ENCODE data around the gene PPP4R2. TPM values are rescaled to one million over a fixed set of nuclear protein-coding genes. Genes with fewer than 3 reads are reported as not detected.

The PPP4R2 gene, protein sequence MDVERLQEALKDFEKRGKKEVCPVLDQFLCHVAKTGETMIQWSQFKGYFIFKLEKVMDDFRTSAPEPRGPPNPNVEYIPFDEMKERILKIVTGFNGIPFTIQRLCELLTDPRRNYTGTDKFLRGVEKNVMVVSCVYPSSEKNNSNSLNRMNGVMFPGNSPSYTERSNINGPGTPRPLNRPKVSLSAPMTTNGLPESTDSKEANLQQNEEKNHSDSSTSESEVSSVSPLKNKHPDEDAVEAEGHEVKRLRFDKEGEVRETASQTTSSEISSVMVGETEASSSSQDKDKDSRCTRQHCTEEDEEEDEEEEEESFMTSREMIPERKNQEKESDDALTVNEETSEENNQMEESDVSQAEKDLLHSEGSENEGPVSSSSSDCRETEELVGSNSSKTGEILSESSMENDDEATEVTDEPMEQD
- 17.5 and 26.7 TPM in 2 replicates for total RNA-seq (2014; rRNA removed; shearing (Covaris generic))

DNA sequence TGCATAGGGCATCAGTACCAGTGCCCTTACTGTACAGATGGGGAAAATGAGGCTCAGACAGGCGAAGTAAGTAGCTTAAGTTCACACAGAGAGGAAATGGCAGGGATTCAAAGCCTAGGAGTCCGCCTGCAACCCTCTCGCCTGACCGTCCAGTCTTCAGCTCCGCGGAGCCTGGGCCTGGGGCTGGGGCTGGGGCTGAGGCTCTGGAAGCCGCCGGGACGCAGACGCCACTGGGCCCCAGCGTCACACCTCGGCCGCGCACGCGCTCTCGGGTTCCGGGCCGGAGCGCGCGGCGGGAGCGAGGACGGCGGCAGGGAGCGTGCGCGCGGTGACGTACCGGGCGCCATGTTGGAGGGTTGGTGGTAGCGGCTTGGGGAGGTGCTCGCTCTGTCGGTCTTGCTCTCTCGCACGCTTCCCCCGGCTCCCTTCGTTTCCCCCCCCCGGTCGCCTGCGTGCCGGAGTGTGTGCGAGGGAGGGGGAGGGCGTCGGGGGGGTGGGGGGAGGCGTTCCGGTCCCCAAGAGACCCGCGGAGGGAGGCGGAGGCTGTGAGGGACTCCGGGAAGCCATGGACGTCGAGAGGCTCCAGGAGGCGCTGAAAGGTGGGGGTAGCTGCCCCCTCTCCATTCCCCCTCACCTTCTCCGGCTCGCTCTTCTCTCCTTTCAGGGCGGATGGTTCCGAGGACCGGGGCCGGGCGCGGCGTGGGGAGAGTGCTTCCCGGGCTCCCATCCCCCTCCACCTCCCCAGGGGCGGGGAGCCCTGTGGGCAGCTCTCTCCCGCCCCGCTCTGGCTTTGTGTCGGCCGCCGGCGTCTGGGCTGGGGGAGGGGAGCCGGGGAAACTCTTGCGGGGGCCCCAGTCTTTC, at the start of gene PPP4R2:
TSS of gene PPP4R2 (plus strand) at position 339 of the 861 bp plus-strand sequence. CDS start at position 566, 227 bp downstream.
- peak; percentile 77 for DNase-seq (ENCODE audit: low read depth)

DNA sequence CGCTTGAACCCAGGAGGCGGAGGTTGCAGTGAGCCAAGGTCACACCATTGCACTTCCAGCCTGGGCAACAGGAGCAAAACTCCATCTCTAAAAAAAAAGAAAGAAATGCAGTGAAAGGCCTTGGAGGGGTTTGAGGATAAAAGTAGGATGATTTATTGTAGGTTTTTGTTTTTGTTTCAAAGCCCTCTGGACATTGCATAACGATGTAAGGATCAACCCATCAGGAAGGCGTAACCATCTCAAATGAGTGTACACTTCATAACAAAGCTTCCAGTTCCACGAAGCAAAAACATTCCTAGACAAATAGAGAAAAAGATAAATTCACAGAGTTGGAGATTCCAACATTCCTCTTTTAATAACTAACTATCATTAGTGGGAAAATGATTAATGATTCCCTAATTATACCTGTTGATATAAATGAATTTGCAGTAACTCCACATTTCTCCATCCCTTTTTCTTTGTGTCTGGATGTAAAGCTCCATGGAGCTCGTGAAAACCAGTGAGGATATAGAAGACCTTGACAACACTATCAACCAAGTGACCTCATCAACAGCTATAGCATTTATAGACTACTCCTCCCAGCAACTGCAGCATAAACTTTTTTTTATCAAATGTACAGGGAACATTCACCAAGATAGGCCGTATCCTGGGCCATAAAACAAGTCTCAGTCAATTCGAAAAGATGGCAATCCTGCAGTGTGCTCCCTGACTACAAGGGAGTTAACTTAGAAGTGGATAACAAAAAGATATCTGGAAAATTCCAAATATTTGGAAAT, 48.7 kb upstream of the PPP4R2 start:
- DNase-seq (ENCODE audit: low read depth): no peak

DNA sequence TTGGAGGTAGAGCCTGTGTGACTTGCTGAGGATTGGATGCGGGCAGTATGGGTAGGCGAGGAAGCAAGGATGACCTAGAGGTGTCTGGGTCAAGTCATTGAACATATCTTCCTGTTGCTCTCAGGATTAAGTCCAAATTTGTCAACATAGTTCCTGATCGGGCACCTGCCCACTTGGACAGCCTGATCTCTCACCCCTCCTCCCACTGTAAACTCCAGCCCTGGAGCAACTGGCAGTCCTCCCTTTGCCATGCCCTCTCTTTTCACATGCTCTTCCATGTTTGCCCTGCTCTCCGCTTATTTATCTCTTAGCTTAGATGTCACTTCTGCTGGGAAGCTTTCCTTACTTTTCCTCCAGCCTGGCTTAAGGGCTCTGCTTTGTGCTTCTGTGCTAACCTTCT, 47.6 kb upstream of the PPP4R2 start:
- no peak for DNase-seq (ENCODE audit: low read depth)

DNA sequence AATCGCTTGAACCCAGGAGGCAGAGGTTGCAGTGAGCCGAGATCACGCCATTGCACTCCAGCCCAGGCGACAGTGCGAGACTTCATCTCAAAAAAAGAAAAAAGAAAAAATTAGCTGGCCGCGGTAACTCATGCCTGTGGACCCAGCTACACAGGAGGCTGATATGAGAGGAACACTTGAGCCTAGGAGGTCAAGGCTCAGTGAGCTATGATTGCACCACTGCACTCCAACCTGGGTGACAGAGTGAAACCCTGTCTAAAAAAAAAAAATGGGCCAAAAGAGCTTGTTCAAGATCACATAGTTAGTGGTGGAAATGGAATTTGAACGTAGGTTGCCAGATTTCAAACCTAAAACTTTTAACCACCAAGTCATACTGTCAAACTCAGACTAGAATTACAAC, 46.2 kb upstream of the PPP4R2 start:
- DNase-seq (ENCODE audit: low read depth): no peak

DNA sequence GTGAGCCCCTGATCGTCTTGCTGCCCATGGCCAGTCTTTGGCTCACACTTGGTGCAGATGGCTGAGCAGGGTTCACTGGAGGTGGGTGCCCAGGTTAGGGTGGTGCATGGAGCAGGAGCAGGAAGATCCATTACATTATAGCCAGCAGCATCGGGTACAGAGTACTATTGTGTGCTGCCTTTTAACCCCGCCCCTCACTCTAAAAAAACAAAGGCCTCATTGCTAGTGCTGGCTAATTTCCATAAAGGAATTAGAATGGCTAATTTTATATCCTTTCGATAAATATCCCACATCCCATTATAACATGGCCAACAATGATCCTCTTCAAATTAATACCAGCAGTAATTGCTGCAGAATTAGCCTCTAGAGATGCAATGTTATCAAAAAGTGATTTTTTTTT, 45.8 kb upstream of the PPP4R2 start:
- DNase-seq (ENCODE audit: low read depth): no peak

DNA sequence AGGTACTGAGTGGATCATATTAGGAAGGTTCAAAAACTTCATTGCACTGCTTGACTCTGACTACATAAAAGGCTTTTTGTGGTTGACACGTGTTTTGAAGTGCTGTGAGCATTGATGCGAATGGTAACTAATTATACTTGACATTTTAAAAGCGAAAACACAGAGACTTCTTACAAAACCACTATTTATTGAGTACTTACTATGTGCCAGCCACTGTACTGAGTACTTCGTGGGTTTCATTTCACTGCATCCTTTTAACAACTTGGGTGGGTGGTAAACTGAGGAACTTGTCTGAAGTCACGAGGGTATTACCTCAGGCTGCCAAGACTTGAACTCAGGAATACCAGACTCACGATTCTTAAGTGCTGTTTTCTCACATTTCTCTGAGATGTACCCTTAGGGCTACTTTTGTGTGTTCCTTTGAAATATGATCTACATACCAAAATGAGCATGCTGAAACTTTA, 45.3 kb upstream of the PPP4R2 start:
- peak; percentile 16 for DNase-seq (ENCODE audit: low read depth)

DNA sequence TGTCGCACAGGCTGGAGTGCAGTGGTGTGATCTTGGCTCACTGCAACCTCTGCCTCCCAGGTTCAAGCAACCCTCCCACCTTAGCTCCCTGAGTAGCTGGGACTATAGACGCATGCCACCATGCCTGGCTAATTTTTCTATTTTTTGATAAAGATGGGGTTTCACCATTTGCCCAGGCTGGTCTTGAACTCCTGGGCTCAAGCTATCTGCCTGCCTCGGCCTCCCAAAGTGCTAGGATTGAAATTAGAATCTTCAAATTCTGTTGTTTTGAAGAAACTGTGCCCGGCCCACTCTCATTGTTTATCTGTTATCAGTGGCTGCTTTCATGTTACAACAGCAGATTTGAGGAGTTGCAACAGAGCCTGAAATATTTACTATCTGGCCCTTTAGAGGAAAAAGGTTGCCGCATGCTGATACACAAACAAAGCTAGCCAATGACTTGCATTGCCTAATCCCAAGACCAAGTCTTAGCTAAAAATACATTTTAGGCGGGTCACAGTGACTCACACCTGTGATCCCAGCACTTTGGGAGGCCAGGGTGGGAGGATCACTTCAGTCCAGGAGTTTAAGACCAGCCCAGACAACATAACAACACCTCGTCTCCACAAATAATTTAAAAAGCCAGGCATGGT, 43.2 kb upstream of the PPP4R2 start:
- DNase-seq (ENCODE audit: low read depth): no peak

DNA sequence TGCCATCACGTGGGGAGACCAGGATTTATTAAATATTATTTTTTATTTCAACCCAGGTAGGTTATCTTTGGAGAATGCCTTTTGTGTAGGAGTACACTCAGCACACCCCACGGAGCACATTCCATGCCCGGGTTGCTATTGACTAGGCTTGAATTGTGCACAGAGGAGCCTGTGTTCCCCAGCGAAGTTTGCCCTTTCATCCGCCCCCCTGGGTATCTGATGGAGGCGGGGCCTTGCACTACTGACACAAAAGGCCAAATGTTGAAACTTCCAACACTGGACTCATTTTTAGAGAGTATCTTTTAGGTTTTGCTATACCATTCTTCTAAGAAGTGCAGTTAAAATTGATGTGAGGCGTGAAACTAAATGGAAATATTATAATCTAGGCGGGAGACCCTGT, 39.3 kb upstream of the PPP4R2 start:
- DNase-seq (ENCODE audit: low read depth): no peak

DNA sequence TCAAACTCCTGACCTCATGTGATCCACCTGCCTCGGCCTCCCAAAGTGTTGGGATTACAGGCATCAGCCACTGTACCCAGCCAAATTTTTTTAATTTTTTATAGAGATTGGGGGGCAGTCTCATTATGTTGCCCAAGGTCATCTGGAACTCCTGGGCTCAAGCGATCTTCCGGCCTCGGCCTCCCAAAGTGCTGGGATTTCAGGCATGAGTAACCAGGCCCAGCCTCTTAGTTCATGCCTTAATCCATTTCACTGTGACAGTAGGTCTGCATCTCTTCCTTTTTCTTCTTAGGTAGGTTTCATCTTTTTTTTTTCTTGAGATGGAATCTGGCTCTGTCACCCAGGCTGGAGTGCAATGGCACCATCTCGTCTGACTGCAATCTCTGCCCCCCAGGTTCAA, 37.3 kb upstream of the PPP4R2 start:
- DNase-seq (ENCODE audit: low read depth): no peak

DNA sequence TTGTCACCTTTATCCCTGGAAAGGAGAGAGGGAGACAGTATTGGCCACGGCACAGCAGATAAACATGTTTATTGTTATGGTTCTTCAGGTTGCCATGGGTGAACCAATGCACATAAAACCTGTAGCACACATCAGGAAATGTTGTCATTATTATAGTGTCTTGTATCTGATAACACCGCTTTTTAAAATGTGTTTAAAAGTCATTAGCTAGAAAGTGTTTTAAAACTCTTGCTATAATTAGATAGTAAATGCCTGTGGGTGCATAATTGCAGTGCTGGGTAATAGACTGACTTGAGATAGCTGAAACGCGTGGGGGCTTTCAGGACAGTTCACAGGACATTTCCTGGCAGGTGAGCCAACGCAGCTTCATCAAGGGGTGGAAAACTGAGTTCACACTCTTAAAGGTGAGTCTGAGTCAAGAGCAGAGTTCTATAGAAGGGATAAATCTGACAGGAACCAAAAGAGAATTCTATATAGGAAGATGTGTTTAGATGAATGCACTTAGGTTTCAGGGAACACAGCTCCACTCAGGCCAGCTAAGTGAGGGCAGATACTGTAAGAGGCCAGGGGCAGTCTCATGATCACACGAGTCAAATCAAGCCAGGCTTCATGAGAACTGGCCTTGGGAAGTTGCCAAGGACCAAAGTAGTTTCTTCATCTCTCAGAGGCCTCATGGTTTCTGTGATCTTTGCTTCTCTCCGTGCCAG, 35.6 kb upstream of the PPP4R2 start:
- DNase-seq (ENCODE audit: low read depth): peak; percentile 17

DNA sequence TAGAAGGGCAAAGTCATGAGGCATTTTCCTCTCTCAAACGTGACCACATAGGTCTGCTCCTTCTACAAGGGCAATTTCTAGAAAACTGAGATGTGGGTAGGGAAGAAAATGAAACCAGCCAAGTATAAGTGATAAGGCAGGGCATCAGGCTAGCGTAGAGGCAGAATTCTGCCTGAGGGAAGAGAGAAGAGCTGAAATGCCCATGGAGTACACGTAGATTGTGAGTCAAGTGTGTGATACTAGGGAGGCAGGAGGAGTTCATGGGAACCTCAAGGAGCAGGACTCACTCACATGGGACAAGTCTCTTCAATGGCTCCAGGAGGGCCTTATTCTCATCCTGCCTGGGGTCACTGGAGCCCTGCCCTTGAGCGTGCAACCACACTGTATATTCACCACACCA, 34.9 kb upstream of the PPP4R2 start:
- DNase-seq (ENCODE audit: low read depth): peak; percentile 22

DNA sequence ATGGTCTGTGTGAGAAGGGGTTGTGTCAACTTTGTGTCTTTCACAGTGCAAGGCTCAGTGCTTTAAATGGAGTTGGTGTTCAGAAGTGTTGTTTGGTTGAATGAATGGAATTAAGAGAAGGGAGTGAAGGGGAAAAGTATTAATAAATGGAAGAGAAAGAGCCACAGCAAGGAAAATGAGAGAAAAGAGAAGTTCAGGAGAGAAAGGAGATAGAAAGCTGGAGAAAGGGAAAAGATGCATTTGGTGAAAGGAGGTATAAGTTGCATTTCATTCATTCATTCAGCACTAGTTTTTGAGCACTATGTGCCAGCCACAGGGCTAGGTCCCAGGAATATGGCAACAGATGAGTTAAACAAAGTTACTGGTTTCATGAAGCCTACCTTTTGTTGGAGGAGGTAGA, 34.3 kb upstream of the PPP4R2 start:
- DNase-seq (ENCODE audit: low read depth): no peak

DNA sequence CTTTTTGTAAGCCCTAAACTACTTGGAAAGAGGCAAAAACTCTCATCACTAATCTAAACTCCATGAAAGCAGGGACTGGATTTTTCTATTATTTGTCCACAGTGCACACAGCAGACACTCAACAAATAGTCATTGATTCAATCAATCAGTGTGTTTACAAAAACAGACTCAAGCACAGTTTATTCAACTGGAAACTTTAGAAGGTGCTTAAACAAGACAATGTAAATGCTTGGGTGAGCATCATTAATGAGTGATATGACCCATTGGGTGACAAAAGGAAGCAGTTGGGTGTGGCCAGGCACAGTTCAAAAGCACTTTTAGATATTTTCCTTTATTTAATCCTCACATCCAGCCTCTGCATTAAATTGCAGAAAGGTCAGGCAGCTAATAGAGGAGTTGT, 32.0 kb upstream of the PPP4R2 start:
- DNase-seq (ENCODE audit: low read depth): no peak

DNA sequence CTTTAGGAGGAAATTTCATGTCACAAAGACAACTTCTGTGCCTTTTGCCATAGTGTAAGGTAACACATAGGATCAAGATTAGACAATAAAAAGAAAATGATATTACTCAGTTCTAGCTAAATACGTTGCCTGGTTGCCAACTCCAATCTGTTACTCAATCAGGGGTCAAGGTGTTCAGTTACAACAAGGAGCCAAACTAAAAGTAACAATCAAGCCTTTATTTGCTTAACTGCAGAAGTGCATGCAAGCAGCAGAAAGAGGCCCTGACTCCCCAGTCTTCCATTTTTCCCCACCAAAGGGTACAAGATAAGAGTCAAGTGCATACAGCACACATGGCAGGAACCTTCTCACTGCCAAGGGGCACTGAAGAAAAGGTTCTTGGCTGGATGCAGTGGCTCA, 28.3 kb upstream of the PPP4R2 start:
- DNase-seq (ENCODE audit: low read depth): no peak

DNA sequence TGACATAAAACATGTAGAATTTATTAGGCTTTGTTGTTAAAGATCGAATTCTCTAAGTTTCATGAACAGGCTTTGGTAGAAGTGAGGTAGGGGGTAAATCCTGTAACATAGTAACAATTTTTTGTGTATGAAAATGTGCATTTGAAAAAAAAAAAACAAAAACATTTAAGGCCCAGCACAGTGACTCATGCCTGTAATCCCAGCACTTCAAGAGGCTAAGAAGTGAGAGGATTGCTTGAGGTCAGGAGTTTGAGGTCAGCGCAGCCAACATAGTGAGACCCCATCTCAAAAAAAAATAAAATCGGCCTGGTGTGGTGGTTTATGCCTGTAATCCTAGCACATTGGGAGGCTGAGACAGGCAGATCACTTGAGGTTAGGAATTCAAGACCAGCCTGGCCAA, 26.8 kb upstream of the PPP4R2 start:
- DNase-seq (ENCODE audit: low read depth): no peak

DNA sequence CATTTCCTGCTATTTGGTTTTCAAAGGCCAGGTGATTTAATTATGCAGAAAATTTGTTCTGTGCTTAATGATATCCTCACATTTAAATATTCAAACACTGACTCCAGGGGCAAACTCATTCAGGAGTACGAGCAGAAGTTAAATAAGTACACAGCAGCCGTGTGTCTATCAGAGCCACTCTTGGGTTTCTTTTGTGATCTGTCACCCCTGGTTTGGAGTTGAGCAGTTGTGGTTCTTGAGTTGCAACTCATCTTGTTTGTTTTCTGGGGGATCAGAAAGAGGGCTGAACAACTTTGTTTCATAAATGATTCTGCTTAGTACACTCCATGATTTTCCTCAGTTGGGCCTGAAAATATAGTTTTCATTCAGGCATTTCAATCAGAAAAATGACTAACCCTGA, 25.7 kb upstream of the PPP4R2 start:
- DNase-seq (ENCODE audit: low read depth): no peak

DNA sequence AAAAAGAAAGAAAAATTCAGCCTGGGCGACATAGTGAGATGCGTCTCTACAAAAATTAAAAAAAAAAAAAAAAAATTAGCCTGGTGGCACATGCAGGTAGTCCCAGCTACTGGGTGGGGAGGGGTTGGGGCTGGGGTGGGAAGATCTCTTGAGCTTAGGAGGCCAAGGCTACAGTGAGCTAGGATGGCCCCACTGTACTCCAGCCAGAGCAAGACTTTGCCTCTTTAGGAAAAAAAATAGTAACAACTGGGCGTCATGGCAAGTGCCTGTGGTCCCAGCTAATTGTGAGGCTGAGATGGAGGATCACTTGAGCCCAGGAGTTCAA, 23.9 kb upstream of the PPP4R2 start:
- DNase-seq (ENCODE audit: low read depth): no peak

DNA sequence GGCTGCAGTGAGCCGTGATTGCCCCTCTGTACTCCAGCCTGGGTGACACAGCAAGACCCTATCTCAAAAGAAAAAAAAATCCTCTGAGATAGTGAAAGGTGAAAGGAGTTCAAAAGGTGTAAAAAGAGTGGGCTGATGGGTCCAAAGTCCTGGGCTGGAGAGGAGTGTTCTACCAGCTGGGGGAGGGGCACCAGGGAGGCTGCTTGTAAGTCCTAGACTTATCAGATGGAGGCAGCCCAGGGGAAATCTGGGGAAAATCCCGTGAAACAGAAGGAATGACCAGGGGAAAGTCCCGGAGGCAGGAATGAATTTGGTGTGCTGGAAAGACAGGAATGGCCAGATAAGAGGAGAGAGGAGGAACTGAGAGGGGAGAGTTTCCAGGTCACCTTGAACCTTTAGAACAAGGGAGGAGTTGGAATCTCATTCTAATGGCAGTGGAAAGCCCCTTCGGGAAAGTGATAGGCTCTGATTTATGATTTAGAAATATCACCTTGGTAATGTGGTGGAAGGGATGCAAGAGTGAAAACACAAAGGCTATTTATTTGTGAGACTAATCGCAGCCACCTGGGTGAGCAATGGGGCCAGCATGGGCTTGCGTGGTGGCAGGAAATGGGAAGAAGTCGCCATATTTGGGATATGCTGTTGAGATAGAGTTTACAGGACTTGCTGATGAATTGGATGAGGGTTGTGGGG, 23.4 kb upstream of the PPP4R2 start:
- DNase-seq (ENCODE audit: low read depth): no peak

DNA sequence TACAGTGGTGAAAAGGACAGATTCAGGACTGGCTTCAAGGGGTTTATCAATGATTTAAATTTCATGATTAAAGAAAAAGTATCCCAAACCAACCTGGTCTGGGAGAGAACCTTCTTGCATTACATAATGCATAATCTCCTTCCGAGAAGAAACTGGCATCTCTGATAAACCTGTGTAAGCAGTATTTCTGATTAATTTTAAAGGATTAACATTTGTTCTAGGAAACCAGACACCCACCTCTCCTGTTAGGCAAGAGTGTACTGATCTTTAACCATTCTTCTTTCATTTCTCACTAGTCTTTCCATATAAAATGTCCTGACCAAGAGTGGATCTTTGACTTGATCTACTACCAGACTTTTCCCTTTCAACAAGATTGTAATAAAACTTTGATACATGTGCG, 22.8 kb upstream of the PPP4R2 start:
- DNase-seq (ENCODE audit: low read depth): no peak

DNA sequence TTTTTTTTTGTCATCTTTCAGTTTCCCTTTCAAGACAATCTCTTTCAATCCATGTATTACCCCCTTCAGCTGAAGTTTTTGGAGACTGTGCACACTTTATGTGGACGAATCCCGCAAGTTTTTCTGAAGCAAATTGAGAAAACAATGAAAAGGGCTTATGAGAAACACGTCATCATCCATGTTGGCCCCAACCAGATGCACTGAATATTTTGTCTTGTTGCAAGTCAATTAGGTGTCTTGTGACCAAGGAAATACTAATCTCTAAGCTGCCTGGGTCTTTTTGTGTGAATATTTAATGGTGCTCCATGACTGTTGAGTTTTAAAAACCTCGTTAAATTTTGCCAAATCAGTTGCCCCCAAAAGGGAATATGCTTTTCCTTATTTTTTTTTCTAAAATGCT, 21.7 kb upstream of the PPP4R2 start:
- DNase-seq (ENCODE audit: low read depth): no peak
